GM12878 (cell line): ENCODE measurements around the gene SNRPA1. TPM values are rescaled to one million over a fixed set of nuclear protein-coding genes. Genes with fewer than 3 reads are reported as not detected.

Experiments
- ASH2L ChIP-seq: fragments of 300-600, 200-600 bp; sonication (generic); IDR thresholded peaks from 2 replicates; pipeline ENCODE4 v1.6.1; 2017; ENCODE audit warnings: low read depth, mild to moderate bottlenecking, borderline replicate concordance
- BCL11A ChIP-seq: IDR thresholded peaks from 2 replicates; pipeline ENCODE4 v1.6.1; 2011; ENCODE audit warnings: low read depth, low read length
- BCL3 ChIP-seq: IDR thresholded peaks from 2 replicates; pipeline ENCODE4 v1.6.1; 2011; ENCODE audit warnings: borderline replicate concordance, low read depth, mild to moderate bottlenecking, moderate library complexity, low read length; ENCODE audit not compliant: insufficient read depth, poor library complexity, severe bottlenecking
- CBX5 ChIP-seq: sonication (generic); IDR thresholded peaks from 2 replicates; pipeline ENCODE4 v1.6.1; 2016; ENCODE audit warnings: low read depth, moderate library complexity, mild to moderate bottlenecking, inconsistent platforms
- CHD1 ChIP-seq: IDR thresholded peaks from 2 replicates; pipeline ENCODE4 v1.6.1; 2012; ENCODE audit warnings: low read depth, low read length, improper control_type of control experiment
- CREB1 ChIP-seq: IDR thresholded peaks from 2 replicates; pipeline ENCODE4 v1.6.1; 2012; ENCODE audit warnings: low read depth, mild to moderate bottlenecking, inconsistent platforms
- FOXM1 ChIP-seq: IDR thresholded peaks from 2 replicates; pipeline ENCODE4 v1.6.1; 2012; ENCODE audit warnings: low read depth, mild to moderate bottlenecking, inconsistent platforms, low read length, moderate library complexity
- HCFC1 ChIP-seq: fragments of 150-350 bp; IDR thresholded peaks from 2 replicates; pipeline ENCODE4 v1.6.1; 2014; ENCODE audit warnings: low read length
- HDAC6 ChIP-seq: fragments of 200-600 bp; sonication (generic); IDR thresholded peaks from one replicate; pipeline ENCODE4 v1.8.0; 2017; ENCODE audit warnings: antibody characterized with exemption; ENCODE audit not compliant: unreplicated experiment
- IKZF1 ChIP-seq: fragments of 450-650 bp; conservative IDR thresholded peaks from 2 replicates; pipeline ENCODE4 v1.6.1; 2017; ENCODE audit warnings: antibody characterized with exemption, mild to moderate bottlenecking
- KAT2A ChIP-seq: conservative IDR thresholded peaks from 2 replicates; pipeline ENCODE4 v1.6.1; 2011; ENCODE audit warnings: low read depth, low read length; ENCODE audit not compliant: control insufficient read depth
- KLF5 ChIP-seq: fragments of 450-650 bp; IDR thresholded peaks from 2 replicates; pipeline ENCODE4 v1.6.1; 2014; ENCODE audit warnings: mild to moderate bottlenecking; ENCODE audit not compliant: partially characterized antibody
- MEF2B ChIP-seq: fragments of 450-650 bp; IDR thresholded peaks from 2 replicates; pipeline ENCODE4 v1.6.1; 2018; ENCODE audit warnings: mild to moderate bottlenecking, moderate library complexity; ENCODE audit not compliant: partially characterized antibody, poor library complexity, severe bottlenecking
- MLLT1 ChIP-seq: fragments of 450-650 bp; IDR thresholded peaks from 2 replicates; pipeline ENCODE4 v1.6.1; 2016; ENCODE audit warnings: mild to moderate bottlenecking
- NBN ChIP-seq: fragments of 450-650 bp; IDR thresholded peaks from 2 replicates; pipeline ENCODE4 v1.6.1; 2016
- RAD51 ChIP-seq: fragments of 450-650 bp; IDR thresholded peaks from 2 replicates; pipeline ENCODE4 v1.6.1; 2016; ENCODE audit warnings: moderate library complexity, mild to moderate bottlenecking, inconsistent platforms
- RB1 ChIP-seq: fragments of 450-650 bp; formaldehyde crosslinking; IDR thresholded peaks from 2 replicates; pipeline ENCODE4 v1.6.1; 2017; ENCODE audit warnings: mild to moderate bottlenecking, borderline replicate concordance
- SIN3A ChIP-seq: IDR thresholded peaks from 2 replicates; pipeline ENCODE4 v1.6.1; 2012; ENCODE audit warnings: low read depth, low read length, improper control_type of control experiment
- SKIL ChIP-seq: fragments of 450-650 bp; IDR thresholded peaks from 2 replicates; pipeline ENCODE4 v1.6.1; 2017; ENCODE audit warnings: mild to moderate bottlenecking, low read depth, inconsistent platforms; ENCODE audit not compliant: poor library complexity, severe bottlenecking
- SMAD1 ChIP-seq: fragments of 450-650 bp; IDR thresholded peaks from 2 replicates; pipeline ENCODE4 v1.6.1; 2018; ENCODE audit warnings: mild to moderate bottlenecking, low read depth; ENCODE audit not compliant: partially characterized antibody
- SP1 ChIP-seq: IDR thresholded peaks from one replicate; pipeline ENCODE4 v1.6.1; 2011; ENCODE audit warnings: low read depth, low read length
- SRF ChIP-seq, 2 experiments: IDR thresholded peaks; 2 replicates each; pipeline ENCODE4 v1.6.1; 2011; ENCODE audit warnings: low read depth in 2 of 2, low read length in 2 of 2, mild to moderate bottlenecking in 1 of 2, moderate library complexity in 1 of 2
- TCF3 ChIP-seq: IDR thresholded peaks from 2 replicates; pipeline ENCODE4 v1.6.1; 2012; ENCODE audit warnings: low read depth, mild to moderate bottlenecking, low read length, borderline replicate concordance; ENCODE audit not compliant: insufficient read depth
- ZBTB11 ChIP-seq: fragments of 450-650 bp; formaldehyde crosslinking; IDR thresholded peaks from 2 replicates; pipeline ENCODE4 v1.5.0; 2022; ENCODE audit warnings: mild to moderate bottlenecking, missing genetic modification characterization
- ZNF217 ChIP-seq: fragments of 450-650 bp; IDR thresholded peaks from 2 replicates; pipeline ENCODE4 v1.6.1; 2017; ENCODE audit warnings: antibody characterized with exemption, mild to moderate bottlenecking
- polyA plus RNA-seq, 11 experiments: library from polyadenylated mRNA; depleted of rRNA in 4 of 11; unstranded in 6 of 11; stranded (reverse) in 5 of 11; fragments of >200 nt; fragmentation: Nextera tagmentation in 4 of 11; fragmentation: Illumina TruSeq in 1 of 11; extraction: Ambion mirVana in 4 of 11; extraction: Trizol in 1 of 11; gene quantifications; 1 replicate in 1 of 11; 2 replicates in 10 of 11; pipeline versions ENCODE4 v1.2.1 to v1.2.3, GENCODE V29; 2011 to 2016; ENCODE audit warnings: inconsistent platforms in 2 of 11, missing spikeins in 2 of 11, low read depth in 1 of 11
- total RNA-seq, 4 experiments: library from RNA; depleted of rRNA in 3 of 4; stranded (reverse); fragments of >200 nt in 3 of 4; fragmentation: Illumina TruSeq in 1 of 4; extraction: Trizol in 1 of 4; gene quantifications; 2 replicates each; pipeline versions ENCODE4 v1.2.1 to v1.2.3, GENCODE V29; 2013 to 2021

The SNRPA1 gene
- total and polyA plus RNA-seq, 10 of the 15 experiments (the other 5 are each of a cell fraction or from before 2014, with no cell fraction given): 59.9 to 267 (median 161) TPM

GRCh38 chr15:101264011-101264410, 31.0 kb downstream of the SNRPA1 start (continued):
- TF ChIP-seq HCFC1: no peak
- TF ChIP-seq SKIL: peak; percentile 26
- TF ChIP-seq NBN: no peak
- TF ChIP-seq SIN3A: no peak
- TF ChIP-seq MLLT1: no peak
- TF ChIP-seq MEF2B: peak; percentile 32
- TF ChIP-seq ASH2L: no peak
- no peak for TF ChIP-seq ZNF217
- TF ChIP-seq KAT2A: no peak
- TF ChIP-seq TCF3: no peak
- peak; percentile 26 for TF ChIP-seq SP1
- TF ChIP-seq BCL11A: 0 out of 2 replicates have a peak, but pooled peaks have one; percentile 15
- no peak for TF ChIP-seq SMAD1
- TF ChIP-seq SRF (IDR thresholded peaks at IDR 0.05; ENCODE audit: low read depth in 2 of 2, low read length in 2 of 2): no peak
- peak; percentile 55 for TF ChIP-seq IKZF1
- no peak for TF ChIP-seq BCL3
- TF ChIP-seq KLF5: peak; percentile 38
- no peak for TF ChIP-seq CHD1
- peak; percentile 53; the same call in 1 of the 2 replicates for TF ChIP-seq RAD51
- TF ChIP-seq RB1: no peak
- TF ChIP-seq CREB1: no peak
- TF ChIP-seq FOXM1: no peak
- TF ChIP-seq HDAC6: no peak
- TF ChIP-seq CBX5: no peak
- TF ChIP-seq ZBTB11 (CRISPR knock-in tag): no peak
